DND-41 (cell line): ENCODE measurements around the gene FREM1.

Source experiments
- EZH2 ChIP-seq: IDR thresholded peaks from 3 replicates; pipeline ENCODE4 v1.6.1; 2012; ENCODE audit warnings: borderline replicate concordance, low read depth, mild to moderate bottlenecking, moderate library complexity, low read length, inconsistent platforms; ENCODE audit not compliant: severe bottlenecking
- TF ChIP-seq, protein P1 (sequence below): IDR thresholded peaks from 2 replicates; pipeline ENCODE4 v1.5.1; 2012; ENCODE audit warnings: borderline replicate concordance, low read length, moderate library complexity, mild to moderate bottlenecking; ENCODE audit not compliant: poor library complexity, severe bottlenecking; ENCODE audit errors: extremely low read depth

DNA sequence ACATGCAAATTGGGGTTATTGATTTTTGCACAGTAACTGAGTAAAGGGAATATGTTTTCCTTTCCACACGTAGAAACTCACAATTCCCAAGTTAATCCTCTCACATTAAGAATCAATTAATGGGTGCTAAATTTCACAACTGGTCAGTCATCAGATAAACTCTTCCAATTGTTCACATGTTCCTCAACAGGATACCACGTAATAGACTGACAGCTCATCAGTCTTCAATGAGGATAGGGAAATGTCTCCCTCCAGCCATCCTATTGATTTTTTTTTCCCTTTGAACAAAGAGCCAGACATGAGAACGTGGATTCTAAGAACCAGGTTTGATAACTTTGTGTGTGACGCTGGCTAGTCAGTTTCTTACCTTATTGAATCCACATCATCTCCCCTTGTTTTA is 186.9 kb downstream of the FREM1 start:
- TF ChIP-seq, protein P1, sequence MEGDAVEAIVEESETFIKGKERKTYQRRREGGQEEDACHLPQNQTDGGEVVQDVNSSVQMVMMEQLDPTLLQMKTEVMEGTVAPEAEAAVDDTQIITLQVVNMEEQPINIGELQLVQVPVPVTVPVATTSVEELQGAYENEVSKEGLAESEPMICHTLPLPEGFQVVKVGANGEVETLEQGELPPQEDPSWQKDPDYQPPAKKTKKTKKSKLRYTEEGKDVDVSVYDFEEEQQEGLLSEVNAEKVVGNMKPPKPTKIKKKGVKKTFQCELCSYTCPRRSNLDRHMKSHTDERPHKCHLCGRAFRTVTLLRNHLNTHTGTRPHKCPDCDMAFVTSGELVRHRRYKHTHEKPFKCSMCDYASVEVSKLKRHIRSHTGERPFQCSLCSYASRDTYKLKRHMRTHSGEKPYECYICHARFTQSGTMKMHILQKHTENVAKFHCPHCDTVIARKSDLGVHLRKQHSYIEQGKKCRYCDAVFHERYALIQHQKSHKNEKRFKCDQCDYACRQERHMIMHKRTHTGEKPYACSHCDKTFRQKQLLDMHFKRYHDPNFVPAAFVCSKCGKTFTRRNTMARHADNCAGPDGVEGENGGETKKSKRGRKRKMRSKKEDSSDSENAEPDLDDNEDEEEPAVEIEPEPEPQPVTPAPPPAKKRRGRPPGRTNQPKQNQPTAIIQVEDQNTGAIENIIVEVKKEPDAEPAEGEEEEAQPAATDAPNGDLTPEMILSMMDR = no peak
- no peak for TF ChIP-seq EZH2
